Kidney epithelial cell (primary cell): ENCODE measurements around the gene NADK2. TPM values are rescaled to one million over a fixed set of nuclear protein-coding genes. Genes with fewer than 3 reads are reported as not detected.
"Not testable (repeated sequence)": the region's sequence is repeated elsewhere in the genome, so short reads cannot be mapped to it uniquely, and the experiment has no call there.

Experiments
- DNase-seq: peaks from one replicate; pipeline ENCODE4 v3.0.0-alpha.2; 2010; ENCODE audit warnings: low read depth
- H3K27me3 ChIP-seq: 2 replicates; pipeline ENCODE4 v1.6.0; 2011; ENCODE audit warnings: low read length; ENCODE audit not compliant: control insufficient read depth, insufficient read depth
- H3K36me3 ChIP-seq: 2 replicates; pipeline ENCODE4 v1.5.1; 2011; ENCODE audit warnings: low read length; ENCODE audit not compliant: control insufficient read depth, insufficient read depth
- H3K4me3 ChIP-seq: 2 replicates; pipeline ENCODE4 v1.5.1; 2011; ENCODE audit warnings: low read depth, mild to moderate bottlenecking, control low read depth, low read length
- CTCF ChIP-seq: IDR thresholded peaks from 2 replicates; pipeline ENCODE4 v1.5.1; 2011; ENCODE audit warnings: mild to moderate bottlenecking, moderate library complexity, low read length, control low read depth, inconsistent platforms; ENCODE audit not compliant: insufficient read depth, poor library complexity, severe bottlenecking
- total RNA-seq: library from RNA; depleted of rRNA; stranded (reverse); fragments of >200 nt; gene quantifications from 2 replicates; pipeline ENCODE4 v1.2.3, GENCODE V29; 2015

Gene NADK2
- total RNA-seq, 1 donor from 2014 or later = 12.2 TPM

- Histone ChIP-seq H3K27me3 (no peaks in the 10 kb centered on the region), H3K4me3 (no peak overlapping the region), H3K36me3 (no peaks in the 10 kb centered on the region)
- TF ChIP-seq CTCF = no peak
- DNase-seq = no peak
Observed at GRCh38 chr5:36198281-36198680, 43.4 kb downstream of the NADK2 start.

- Histone ChIP-seq H3K4me3 (no peak overlapping the region), H3K27me3 (no peaks in the 10 kb centered on the region), H3K36me3 (no peaks in the 10 kb centered on the region)
- DNase-seq = no peak
- no peak for TF ChIP-seq CTCF
Observed at GRCh38 chr5:36193746-36194145, 48.0 kb downstream of the NADK2 start.

- not testable (repeated sequence) for H3K4me3 ChIP-seq, H3K27me3 ChIP-seq, DNase-seq, H3K36me3 ChIP-seq
Observed at GRCh38 chr5:36184408-36184807, 57.3 kb downstream of the NADK2 start.

- TF ChIP-seq CTCF = no peak
- no peaks in the 10 kb centered on the region for H3K27me3 ChIP-seq
- H3K4me3 ChIP-seq = no peak overlapping the region
- H3K36me3 ChIP-seq = no peaks in the 10 kb centered on the region
- DNase-seq = no peak
Observed at GRCh38 chr5:36181774-36182173, 60.0 kb downstream of the NADK2 start.

GRCh38 chr5:36180556-36181350 is 61.0 kb downstream of the NADK2 start:
- H3K4me3 ChIP-seq = no peak overlapping the region
- H3K27me3 ChIP-seq = no peaks in the 10 kb centered on the region
- no peak for TF ChIP-seq CTCF
- H3K36me3 ChIP-seq = no peaks in the 10 kb centered on the region
- DNase-seq = no peak

- Histone ChIP-seq H3K36me3 (no peaks in the 10 kb centered on the region), H3K27me3 (no peaks in the 10 kb centered on the region), H3K4me3 (no peak overlapping the region)
- no peak for TF ChIP-seq CTCF
- no peak for DNase-seq
Observed at GRCh38 chr5:36179950-36180349, 61.8 kb downstream of the NADK2 start.
